Brain pericyte (primary cell): ENCODE results near the gene S100Z.
A peak's percentile ranks its signal among the peaks of the same experiment; 100 is the strongest.
"Not testable (repeated sequence)": the region's sequence is repeated elsewhere in the genome, so short reads cannot be mapped to it uniquely, and the experiment has no call there.

Experiments
- DNase-seq: peaks from one replicate; pipeline ENCODE4 v3.0.0-alpha.2; 2012; ENCODE audit warnings: low read depth, low spot score

S100Z gene

GRCh38 chr5:76849419-76850291, at the start of gene S100Z:
Gene S100Z, plus strand, starts transcription at chr5:76850014. Its CDS starts 25,346 bp downstream, at chr5:76875360.
- DNase-seq = no peak

- no peak for DNase-seq
Measured at GRCh38 chr5:76800579-76800978, 49.2 kb upstream of the S100Z start.

GRCh38 chr5:76801159-76801802, 48.5 kb upstream of the S100Z start:
- DNase-seq = no peak

GRCh38 chr5:76801803-76802195, 48.0 kb upstream of the S100Z start:
- DNase-seq = no peak

- no peak for DNase-seq
Measured at GRCh38 chr5:76804266-76804665, 45.5 kb upstream of the S100Z start.

- DNase-seq = peak; percentile 83
Measured at GRCh38 chr5:76805821-76806505, 43.9 kb upstream of the S100Z start.

GRCh38 chr5:76807296-76807695, 42.5 kb upstream of the S100Z start:
- no peak for DNase-seq

GRCh38 chr5:76808141-76808691, 41.6 kb upstream of the S100Z start:
- DNase-seq = no peak

GRCh38 chr5:76809141-76809540, 40.7 kb upstream of the S100Z start:
- DNase-seq = no peak

- no peak for DNase-seq
Measured at GRCh38 chr5:76810236-76810635, 39.6 kb upstream of the S100Z start.

- no peak for DNase-seq
Measured at GRCh38 chr5:76811214-76811613, 38.6 kb upstream of the S100Z start.

GRCh38 chr5:76812209-76812608, 37.6 kb upstream of the S100Z start:
- not testable (repeated sequence) for DNase-seq

GRCh38 chr5:76813982-76814562, 35.7 kb upstream of the S100Z start:
- no peak for DNase-seq

GRCh38 chr5:76816110-76816831, 33.5 kb upstream of the S100Z start:
- no peak for DNase-seq

GRCh38 chr5:76818844-76819831, 30.7 kb upstream of the S100Z start, which contains the start of gene F2RL1:
Gene F2RL1, plus strand, starts transcription at chr5:76819030. Its CDS starts 153 bp downstream, at chr5:76819183.
- DNase-seq = no peak

- no peak for DNase-seq
Measured at GRCh38 chr5:76819851-76820525, 29.8 kb upstream of the S100Z start.

GRCh38 chr5:76820526-76820890, 29.3 kb upstream of the S100Z start:
- no peak for DNase-seq

GRCh38 chr5:76821136-76821535, 28.7 kb upstream of the S100Z start:
- no peak for DNase-seq

- not testable (repeated sequence) for DNase-seq
Measured at GRCh38 chr5:76822105-76822731, 27.6 kb upstream of the S100Z start.
